Measurements from ENCODE around the gene HP. TPM values are rescaled to one million over a fixed set of nuclear protein-coding genes. Genes with fewer than 3 reads are reported as not detected.

The HP gene
- total and polyA plus RNA-seq, 2 of the 13 experiments (the other 11 are each of a cell fraction or from before 2014, with no cell fraction given): 387 to 524 TPM

DNA sequence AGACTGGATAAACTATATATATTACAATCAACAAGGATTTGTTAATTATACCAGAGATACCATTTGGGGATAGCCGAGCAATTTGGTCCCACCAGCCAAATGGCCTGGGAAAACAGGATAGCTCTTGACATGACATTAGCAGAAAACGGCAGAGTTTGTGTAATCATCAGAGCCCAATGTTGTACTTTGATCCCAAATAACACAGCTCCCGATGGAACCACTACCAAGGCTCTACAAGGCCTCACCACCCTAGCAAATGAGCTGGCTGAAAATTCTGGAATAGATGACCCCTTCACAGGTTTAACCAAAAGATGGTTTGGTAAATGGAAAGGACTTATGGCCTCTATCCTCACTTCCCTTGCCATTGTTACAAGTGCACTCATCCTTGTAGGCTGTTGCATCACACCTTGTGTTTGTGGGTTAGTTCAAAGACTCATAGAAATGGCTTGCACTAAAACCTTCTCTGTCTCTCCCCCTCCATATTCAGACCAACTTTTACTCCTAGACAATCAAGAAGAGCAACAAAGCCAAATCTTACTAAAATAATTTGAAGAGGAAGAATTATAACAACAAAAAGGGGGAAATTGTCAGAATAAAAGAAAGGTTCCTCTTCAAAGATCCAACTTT lies 29.6 kb downstream of the HP start (continued):
- TF ChIP-seq, protein P1, sequence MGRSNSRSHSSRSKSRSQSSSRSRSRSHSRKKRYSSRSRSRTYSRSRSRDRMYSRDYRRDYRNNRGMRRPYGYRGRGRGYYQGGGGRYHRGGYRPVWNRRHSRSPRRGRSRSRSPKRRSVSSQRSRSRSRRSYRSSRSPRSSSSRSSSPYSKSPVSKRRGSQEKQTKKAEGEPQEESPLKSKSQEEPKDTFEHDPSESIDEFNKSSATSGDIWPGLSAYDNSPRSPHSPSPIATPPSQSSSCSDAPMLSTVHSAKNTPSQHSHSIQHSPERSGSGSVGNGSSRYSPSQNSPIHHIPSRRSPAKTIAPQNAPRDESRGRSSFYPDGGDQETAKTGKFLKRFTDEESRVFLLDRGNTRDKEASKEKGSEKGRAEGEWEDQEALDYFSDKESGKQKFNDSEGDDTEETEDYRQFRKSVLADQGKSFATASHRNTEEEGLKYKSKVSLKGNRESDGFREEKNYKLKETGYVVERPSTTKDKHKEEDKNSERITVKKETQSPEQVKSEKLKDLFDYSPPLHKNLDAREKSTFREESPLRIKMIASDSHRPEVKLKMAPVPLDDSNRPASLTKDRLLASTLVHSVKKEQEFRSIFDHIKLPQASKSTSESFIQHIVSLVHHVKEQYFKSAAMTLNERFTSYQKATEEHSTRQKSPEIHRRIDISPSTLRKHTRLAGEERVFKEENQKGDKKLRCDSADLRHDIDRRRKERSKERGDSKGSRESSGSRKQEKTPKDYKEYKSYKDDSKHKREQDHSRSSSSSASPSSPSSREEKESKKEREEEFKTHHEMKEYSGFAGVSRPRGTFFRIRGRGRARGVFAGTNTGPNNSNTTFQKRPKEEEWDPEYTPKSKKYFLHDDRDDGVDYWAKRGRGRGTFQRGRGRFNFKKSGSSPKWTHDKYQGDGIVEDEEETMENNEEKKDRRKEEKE (IDR thresholded peaks at IDR 0.05): no peak
- no peak for TF ChIP-seq ZNF10 (CRISPR knock-in tag; IDR thresholded peaks at IDR 0.05; ENCODE audit: borderline replicate concordance, low read depth)
- no peak for TF ChIP-seq ISL2 (CRISPR knock-in tag; IDR thresholded peaks at IDR 0.05)
- TF ChIP-seq, protein P2, sequence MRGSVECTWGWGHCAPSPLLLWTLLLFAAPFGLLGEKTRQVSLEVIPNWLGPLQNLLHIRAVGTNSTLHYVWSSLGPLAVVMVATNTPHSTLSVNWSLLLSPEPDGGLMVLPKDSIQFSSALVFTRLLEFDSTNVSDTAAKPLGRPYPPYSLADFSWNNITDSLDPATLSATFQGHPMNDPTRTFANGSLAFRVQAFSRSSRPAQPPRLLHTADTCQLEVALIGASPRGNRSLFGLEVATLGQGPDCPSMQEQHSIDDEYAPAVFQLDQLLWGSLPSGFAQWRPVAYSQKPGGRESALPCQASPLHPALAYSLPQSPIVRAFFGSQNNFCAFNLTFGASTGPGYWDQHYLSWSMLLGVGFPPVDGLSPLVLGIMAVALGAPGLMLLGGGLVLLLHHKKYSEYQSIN (CRISPR knock-in tag; IDR thresholded peaks at IDR 0.05; ENCODE audit: borderline replicate concordance): no peak
- peak; percentile 46; the same call in 1 of the 2 replicates for TF ChIP-seq TBX2 (CRISPR knock-in tag; IDR thresholded peaks at IDR 0.05; ENCODE audit: borderline replicate concordance)
- no peak for TF ChIP-seq TEAD2 (CRISPR knock-in tag; IDR thresholded peaks at IDR 0.05)
- no peak for TF ChIP-seq ZBTB3 (CRISPR knock-in tag; IDR thresholded peaks at IDR 0.05; ENCODE audit: borderline replicate concordance, low read depth)
- TF ChIP-seq ZNF180 (CRISPR knock-in tag; IDR thresholded peaks at IDR 0.05; ENCODE audit: borderline replicate concordance, low read depth): no peak
- 0 out of 2 replicates have a peak, but pooled peaks have one; percentile 18 for TF ChIP-seq MIXL1 (CRISPR knock-in tag; IDR thresholded peaks at IDR 0.05)
- no peak for TF ChIP-seq ZFP90 (CRISPR knock-in tag; IDR thresholded peaks at IDR 0.05; ENCODE audit: borderline replicate concordance)
- TF ChIP-seq, protein P3, sequence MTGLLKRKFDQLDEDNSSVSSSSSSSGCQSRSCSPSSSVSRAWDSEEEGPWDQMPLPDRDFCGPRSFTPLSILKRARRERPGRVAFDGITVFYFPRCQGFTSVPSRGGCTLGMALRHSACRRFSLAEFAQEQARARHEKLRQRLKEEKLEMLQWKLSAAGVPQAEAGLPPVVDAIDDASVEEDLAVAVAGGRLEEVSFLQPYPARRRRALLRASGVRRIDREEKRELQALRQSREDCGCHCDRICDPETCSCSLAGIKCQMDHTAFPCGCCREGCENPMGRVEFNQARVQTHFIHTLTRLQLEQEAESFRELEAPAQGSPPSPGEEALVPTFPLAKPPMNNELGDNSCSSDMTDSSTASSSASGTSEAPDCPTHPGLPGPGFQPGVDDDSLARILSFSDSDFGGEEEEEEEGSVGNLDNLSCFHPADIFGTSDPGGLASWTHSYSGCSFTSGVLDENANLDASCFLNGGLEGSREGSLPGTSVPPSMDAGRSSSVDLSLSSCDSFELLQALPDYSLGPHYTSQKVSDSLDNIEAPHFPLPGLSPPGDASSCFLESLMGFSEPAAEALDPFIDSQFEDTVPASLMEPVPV (CRISPR knock-in tag; IDR thresholded peaks at IDR 0.05): no peak
- TF ChIP-seq, protein P4, sequence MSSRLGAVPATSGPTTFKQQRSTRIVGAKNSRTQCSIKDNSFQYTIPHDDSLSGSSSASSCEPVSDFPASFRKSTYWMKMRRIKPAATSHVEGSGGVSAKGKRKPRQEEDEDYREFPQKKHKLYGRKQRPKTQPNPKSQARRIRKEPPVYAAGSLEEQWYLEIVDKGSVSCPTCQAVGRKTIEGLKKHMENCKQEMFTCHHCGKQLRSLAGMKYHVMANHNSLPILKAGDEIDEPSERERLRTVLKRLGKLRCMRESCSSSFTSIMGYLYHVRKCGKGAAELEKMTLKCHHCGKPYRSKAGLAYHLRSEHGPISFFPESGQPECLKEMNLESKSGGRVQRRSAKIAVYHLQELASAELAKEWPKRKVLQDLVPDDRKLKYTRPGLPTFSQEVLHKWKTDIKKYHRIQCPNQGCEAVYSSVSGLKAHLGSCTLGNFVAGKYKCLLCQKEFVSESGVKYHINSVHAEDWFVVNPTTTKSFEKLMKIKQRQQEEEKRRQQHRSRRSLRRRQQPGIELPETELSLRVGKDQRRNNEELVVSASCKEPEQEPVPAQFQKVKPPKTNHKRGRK (CRISPR knock-in tag; IDR thresholded peaks at IDR 0.05): no peak
- TF ChIP-seq ZNF558 (CRISPR knock-in tag; IDR thresholded peaks at IDR 0.05; ENCODE audit: borderline replicate concordance): no peak
- no peak for TF ChIP-seq NFYC (CRISPR knock-in tag; IDR thresholded peaks at IDR 0.05)
- TF ChIP-seq SIX1 (CRISPR knock-in tag; IDR thresholded peaks at IDR 0.05; ENCODE audit: borderline replicate concordance): no peak
- no peak for TF ChIP-seq ZNF557 (CRISPR knock-in tag; IDR thresholded peaks at IDR 0.05)
- TF ChIP-seq, protein P5, sequence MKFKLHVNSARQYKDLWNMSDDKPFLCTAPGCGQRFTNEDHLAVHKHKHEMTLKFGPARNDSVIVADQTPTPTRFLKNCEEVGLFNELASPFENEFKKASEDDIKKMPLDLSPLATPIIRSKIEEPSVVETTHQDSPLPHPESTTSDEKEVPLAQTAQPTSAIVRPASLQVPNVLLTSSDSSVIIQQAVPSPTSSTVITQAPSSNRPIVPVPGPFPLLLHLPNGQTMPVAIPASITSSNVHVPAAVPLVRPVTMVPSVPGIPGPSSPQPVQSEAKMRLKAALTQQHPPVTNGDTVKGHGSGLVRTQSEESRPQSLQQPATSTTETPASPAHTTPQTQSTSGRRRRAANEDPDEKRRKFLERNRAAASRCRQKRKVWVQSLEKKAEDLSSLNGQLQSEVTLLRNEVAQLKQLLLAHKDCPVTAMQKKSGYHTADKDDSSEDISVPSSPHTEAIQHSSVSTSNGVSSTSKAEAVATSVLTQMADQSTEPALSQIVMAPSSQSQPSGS (CRISPR knock-in tag; IDR thresholded peaks at IDR 0.05): no peak
- no peak for TF ChIP-seq FOXO1 (CRISPR knock-in tag; IDR thresholded peaks at IDR 0.05)
- no peak for TF ChIP-seq ZMYM2 (CRISPR knock-in tag; IDR thresholded peaks at IDR 0.05)
- no peak for TF ChIP-seq STAG1 (CRISPR knock-in tag; IDR thresholded peaks at IDR 0.05)
- no peak for TF ChIP-seq NR3C1 (CRISPR knock-in tag; IDR thresholded peaks at IDR 0.05)
- TF ChIP-seq FOXJ3 (CRISPR knock-in tag; IDR thresholded peaks at IDR 0.05; ENCODE audit: borderline replicate concordance): peak; percentile 34; the same call in 1 of the 2 replicates

All from HepG2 (cell line).